Left ventricle myocardium inferior (tissue), 1 donor: Measurements from ENCODE around the gene PAIP2B. TPM values are rescaled to one million over a fixed set of nuclear protein-coding genes. Genes with fewer than 3 reads are reported as not detected.
"Not testable (repeated sequence)": the region's sequence is repeated elsewhere in the genome, so short reads cannot be mapped to it uniquely, and the experiment has no call there.

Experiments
- DNase-seq: peaks from one replicate; pipeline ENCODE4 v3.0.0-alpha.2; 2020
- H3K27ac ChIP-seq: fragments of 200-600 bp; replicated peaks from 2 replicates; pipeline ENCODE4 v1.8.0; 2021
- H3K27me3 ChIP-seq: fragments of 200-600 bp; 2 replicates; pipeline ENCODE4 v1.8.0; 2021; ENCODE audit warnings: low read depth
- H3K36me3 ChIP-seq: fragments of 200-600 bp; 2 replicates; pipeline ENCODE4 v1.8.0; 2021
- H3K4me1 ChIP-seq: fragments of 200-600 bp; 2 replicates; pipeline ENCODE4 v1.8.0; 2021
- H3K4me3 ChIP-seq: fragments of 200-600 bp; 2 replicates; pipeline ENCODE4 v1.8.0; 2021; ENCODE audit warnings: mild to moderate bottlenecking, moderate library complexity
- H3K9me3 ChIP-seq: fragments of 200-600 bp; replicated peaks from 2 replicates; pipeline ENCODE4 v1.8.0; 2021
- CTCF ChIP-seq: fragments of 200-600 bp; IDR thresholded peaks from 2 replicates; pipeline ENCODE4 v1.8.0; 2021; ENCODE audit warnings: antibody characterized with exemption, mild to moderate bottlenecking, borderline replicate concordance
- intact Hi-C: fragments of 100-400 bp; cut with micrococcal nuclease; formaldehyde crosslinking; loops from one replicate; pipeline ENCODE4 v1.11.0; 2022
- total RNA-seq: library from RNA; stranded (reverse); fragmentation: NEBNext Ultra II Directional; extraction: Animal tissue kit (Norgen Biotek cat#: 25700); gene quantifications from one replicate; pipeline ENCODE4 v1.2.1, GENCODE V29; 2021
- donor health status: DM: no; HTN: yes; CAD: no; lungs with severe emphysema.

Gene PAIP2B
- total RNA-seq, 1 donor from 2014 or later, result 76.6 TPM

GRCh38 chr2:71244302-71244660 lies 17.4 kb upstream of the PAIP2B start:
- no peak for DNase-seq
- intact Hi-C loops, result no loop called here
- H3K4me3 ChIP-seq, result no peak overlapping the region
- no peaks in the 10 kb centered on the region for H3K36me3 ChIP-seq
- H3K27ac ChIP-seq, result peak overlapping the region; percentile 87
- no peak for TF ChIP-seq CTCF
- peaks cover 45% of the 10 kb centered on the region for H3K4me1 ChIP-seq
- no peaks in the 10 kb centered on the region for H3K27me3 ChIP-seq
- H3K9me3 ChIP-seq, result peaks cover 3% of the 10 kb centered on the region

GRCh38 chr2:71243634-71244301 lies 16.9 kb upstream of the PAIP2B start:
- no peaks in the 10 kb centered on the region for H3K36me3 ChIP-seq
- no peaks in the 10 kb centered on the region for H3K27me3 ChIP-seq
- intact Hi-C loops, result no loop called here
- peaks cover 48% of the 10 kb centered on the region for H3K4me1 ChIP-seq
- no peak overlapping the region for H3K4me3 ChIP-seq
- H3K27ac ChIP-seq, result peak overlapping the region; percentile 87
- peaks cover 3% of the 10 kb centered on the region for H3K9me3 ChIP-seq
- DNase-seq, result peak; percentile 68
- no peak for TF ChIP-seq CTCF

- no peak for TF ChIP-seq CTCF
- intact Hi-C loops, result no loop called here
- Histone ChIP-seq H3K27me3 (no peaks in the 10 kb centered on the region), H3K36me3 (no peaks in the 10 kb centered on the region), H3K9me3 (no peaks in the 10 kb centered on the region), H3K4me3 (no peak overlapping the region), H3K27ac (peak overlapping the region; percentile 87), H3K4me1 (peaks cover 62% of the 10 kb centered on the region)
- DNase-seq, result peak; percentile 20
Observed at GRCh38 chr2:71240794-71241193, 13.9 kb upstream of the PAIP2B start.

- Histone ChIP-seq H3K4me1 (peaks cover 50% of the 10 kb centered on the region), H3K9me3 (peaks cover 5% of the 10 kb centered on the region), H3K4me3 (no peak overlapping the region), H3K36me3 (no peaks in the 10 kb centered on the region), H3K27ac (peak overlapping the region; percentile 87), H3K27me3 (no peaks in the 10 kb centered on the region)
- no peak for TF ChIP-seq CTCF
- no peak for DNase-seq
- intact Hi-C loops, result no loop called here
Observed at GRCh38 chr2:71238089-71238488, 11.2 kb upstream of the PAIP2B start.

- peaks cover 31% of the 10 kb centered on the region for H3K4me1 ChIP-seq
- intact Hi-C loops, result no loop called here
- H3K27ac ChIP-seq, result peak overlapping the region; percentile 87
- H3K27me3 ChIP-seq, result no peaks in the 10 kb centered on the region
- H3K4me3 ChIP-seq, result no peak overlapping the region
- TF ChIP-seq CTCF, result no peak
- no peak for DNase-seq
- no peaks in the 10 kb centered on the region for H3K36me3 ChIP-seq
- peaks cover 7% of the 10 kb centered on the region for H3K9me3 ChIP-seq
Observed at GRCh38 chr2:71235930-71236587, 9.2 kb upstream of the PAIP2B start.

- not testable (repeated sequence) for H3K36me3 ChIP-seq, H3K4me1 ChIP-seq
Observed at GRCh38 chr2:71233072-71233471, 6.2 kb upstream of the PAIP2B start.

More at GRCh38 chr2:71233072-71233471, 6.2 kb upstream of the PAIP2B start:
- H3K4me3 ChIP-seq, intact Hi-C loops, DNase-seq, H3K27me3 ChIP-seq, H3K9me3 ChIP-seq, H3K27ac ChIP-seq: not testable (repeated sequence)
